Upper lobe of left lung (tissue), 6 donors: ENCODE data around the gene RTL10. TPM values are rescaled to one million over a fixed set of nuclear protein-coding genes. Genes with fewer than 3 reads are reported as not detected.
A peak's percentile ranks its signal among the peaks of the same experiment; 100 is the strongest.

Source experiments
- ATAC-seq, 2 donors: fragments of 200-7000 bp; cut with Tn5 transposase; one replicate each; pipeline ENCODE4 v1.9.1; 2022; ENCODE audit warnings: mild to moderate bottlenecking in 2 of 2, moderate library complexity in 2 of 2; ENCODE audit not compliant: low FRiP score in 2 of 2
- DNase-seq, 2 donors: peaks; one replicate each; pipeline ENCODE4 v3.0.0-alpha.2; 2019 to 2020
- H3K27ac ChIP-seq, 4 donors: fragments of 200-600 bp; sonication (generic); one replicate each; pipeline ENCODE4 v1.5.1; 2016 to 2019
- H3K27me3 ChIP-seq, 4 donors: fragments of 200-600 bp; sonication (generic); one replicate each; pipeline ENCODE4 v1.5.1; 2017 to 2019
- H3K36me3 ChIP-seq, 4 donors: fragments of 200-600 bp; sonication (generic); one replicate each; pipeline ENCODE4 v1.5.1; 2016 to 2019
- H3K4me1 ChIP-seq, 4 donors: fragments of 200-600 bp; sonication (generic); one replicate each; pipeline ENCODE4 v1.5.1; 2018 to 2019
- H3K4me3 ChIP-seq, 4 donors: fragments of 200-600 bp; sonication (generic); one replicate each; pipeline ENCODE4 v1.5.1; 2017 to 2019; ENCODE audit warnings: mild to moderate bottlenecking in 2 of 4, moderate library complexity in 1 of 4
- H3K9me3 ChIP-seq, 4 donors: fragments of 200-600 bp; sonication (generic); one replicate each; pipeline ENCODE4 v1.5.1; 2018 to 2019
- CTCF ChIP-seq, 6 experiments: fragments of 450-650 bp in 4 of 6; fragments of 200-600 bp in 2 of 6; sonication (generic) in 2 of 6; IDR thresholded peaks; one replicate each; pipeline ENCODE4 v1.5.1; 2016 to 2019; ENCODE audit warnings: antibody characterized with exemption in 6 of 6
- EP300 ChIP-seq, 4 donors: sonication (generic); formaldehyde crosslinking; IDR thresholded peaks; one replicate each; pipeline ENCODE4 v1.5.1; 2017; ENCODE audit warnings: antibody characterized with exemption in 4 of 4, control low read depth in 2 of 4
- POLR2A ChIP-seq, 4 donors: fragments of 450-650 bp; IDR thresholded peaks; one replicate each; pipeline ENCODE4 v1.5.1; 2016 to 2017; ENCODE audit warnings: antibody characterized with exemption in 4 of 4, mild to moderate bottlenecking in 2 of 4
- POLR2AphosphoS5 ChIP-seq, 2 donors: sonication (generic); formaldehyde crosslinking; IDR thresholded peaks; one replicate each; pipeline ENCODE4 v1.5.1; 2017; ENCODE audit warnings: antibody characterized with exemption in 2 of 2
- WGBS, 2 donors: methylation state at CpG; one replicate each; pipeline ENCODE4 v1.1.5; 2017 to 2018; 5-methylcytosine and 5-hydroxymethylcytosine counted together
- total RNA-seq, 6 donors: library from RNA; depleted of rRNA in 4 of 6; stranded (reverse); fragments of >200 nt in 4 of 6; gene quantifications; one replicate each; pipeline versions ENCODE4 v1.1.0 to v1.2.1, GENCODE V29; 2016 to 2021
- donor health status: DM: no; HTN: no; CAD: no; lungs with moderate emphysema.
- donor health status: DM: no; HTN: yes; CAD: no; lungs with severe emphysema.

RTL10 gene
- total RNA-seq, 6 donors from 2014 or later, result 16.4 to 27.4 (median 24.1) TPM

DNA sequence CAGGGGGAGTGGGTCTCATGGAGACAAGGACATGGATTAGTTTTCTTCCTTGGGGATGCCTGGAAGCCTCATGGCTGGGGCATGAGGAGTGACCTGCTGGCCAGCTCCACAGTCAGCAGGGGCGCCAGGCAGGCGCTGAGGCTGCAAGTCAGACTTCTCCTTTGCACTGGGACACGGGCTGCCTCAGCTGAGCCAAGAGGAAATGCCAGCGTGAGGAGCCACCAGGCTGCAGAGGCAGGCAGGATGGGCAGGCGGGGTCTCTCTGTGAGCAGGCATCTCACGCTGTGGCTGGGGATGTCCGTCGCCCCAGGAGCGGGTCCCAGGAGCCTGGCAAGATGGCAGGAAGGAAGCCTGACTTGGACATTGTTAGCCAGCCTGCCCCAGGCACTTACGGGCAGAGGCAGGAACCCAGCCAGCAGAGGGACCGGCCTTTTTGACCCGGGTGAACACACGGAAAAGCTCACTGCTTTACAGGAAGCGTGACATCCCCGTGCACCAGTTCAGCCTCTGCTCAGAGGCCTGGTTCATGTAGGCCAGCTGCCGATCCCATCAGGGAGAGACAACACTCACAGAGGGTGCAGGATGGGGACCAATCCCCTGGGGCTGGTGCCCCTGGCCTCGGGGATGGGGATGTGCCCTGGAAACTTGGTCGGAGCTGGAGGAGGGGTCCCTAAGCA, 10.2 kb downstream of the RTL10 start:
- Histone ChIP-seq H3K27ac (peak overlapping the region; percentile 62 to 91 (median 70)), H3K4me1 (peaks cover 26 to 41% (median 39%) of the 10 kb centered on the region in 4 donors), H3K9me3 (no peaks in the 10 kb centered on the region), H3K4me3 (peak overlapping the region in 1 of 4 donors; percentile 5), H3K27me3 (no peaks in the 10 kb centered on the region), H3K36me3 (no peaks in the 10 kb centered on the region)
- peak in 1 of 4 donors; percentile 24 for TF ChIP-seq POLR2A (IDR thresholded peaks at IDR 0.05)
- peak in 1 of 6 experiments; percentile 30 for TF ChIP-seq CTCF (IDR thresholded peaks at IDR 0.05)
- peak in 1 of 4 donors; percentile 44 for TF ChIP-seq EP300 (IDR thresholded peaks at IDR 0.05)
- peak in 1 of 2 donors; percentile 88 for TF ChIP-seq POLR2AphosphoS5 (IDR thresholded peaks at IDR 0.05)
- DNase-seq, result peak; percentile 72 to 84
- WGBS, 2 donors, result 15 to 16% methylated on average over 5 to 14 of the region's 18 CpGs
- peak; percentile 71 to 75 for ATAC-seq

DNA sequence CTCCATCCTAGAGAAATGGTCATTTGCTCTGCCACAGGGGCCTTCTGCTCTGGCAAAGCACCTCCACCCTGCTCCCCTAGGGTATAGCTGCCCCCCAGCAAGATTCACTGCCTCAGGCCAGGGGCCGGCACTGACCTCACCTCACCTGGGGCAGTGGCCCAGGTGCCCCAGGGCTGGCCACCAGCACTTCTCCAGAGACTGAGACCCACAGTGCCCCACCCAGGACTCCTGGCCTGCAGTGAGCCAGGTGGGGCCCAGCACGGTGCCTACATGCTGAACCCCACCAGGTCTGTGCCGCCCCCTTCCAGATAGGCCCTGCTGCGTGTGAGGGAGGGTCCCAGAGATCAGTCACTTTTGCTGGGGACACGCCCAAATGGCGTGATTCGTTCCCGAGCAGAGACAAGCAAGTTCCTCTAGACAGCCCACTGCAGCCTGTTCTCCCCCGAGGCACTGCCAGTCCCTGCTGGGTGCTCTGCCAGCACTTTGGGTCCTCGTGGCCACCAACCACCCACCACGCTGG, 10.8 kb downstream of the RTL10 start:
- 34 to 52% methylated on average over 3 to 11 of the region's 11 CpGs for WGBS, 2 donors
- Histone ChIP-seq H3K36me3 (no peaks in the 10 kb centered on the region), H3K4me1 (peaks cover 26 to 37% (median 34%) of the 10 kb centered on the region in 4 donors), H3K27me3 (no peaks in the 10 kb centered on the region), H3K9me3 (no peaks in the 10 kb centered on the region), H3K4me3 (no peak overlapping the region), H3K27ac (peak overlapping the region; percentile 62 to 91 (median 70))
- DNase-seq (peak in 1 of 2 donors; percentile 63), ATAC-seq (peak; percentile 6 to 8)
- TF ChIP-seq POLR2AphosphoS5 (IDR thresholded peaks at IDR 0.05), result no peak
- no peak for TF ChIP-seq POLR2A (IDR thresholded peaks at IDR 0.05)
- TF ChIP-seq EP300 (IDR thresholded peaks at IDR 0.05), result no peak
- no peak for TF ChIP-seq CTCF (IDR thresholded peaks at IDR 0.05)

GRCh38 chr22:19843107-19843856, 11.4 kb downstream of the RTL10 start:
- DNase-seq, result peak in 1 of 2 donors; percentile 62
- WGBS, 2 donors, result 74 to 80% methylated on average over 17 to 27 of the region's 27 CpGs
- H3K9me3 ChIP-seq, result no peaks in the 10 kb centered on the region
- H3K27ac ChIP-seq, result peak overlapping the region; percentile 62 to 91 (median 70)
- no peaks in the 10 kb centered on the region for H3K27me3 ChIP-seq
- peaks cover 26 to 31% (median 28%) of the 10 kb centered on the region in 4 donors for H3K4me1 ChIP-seq
- no peak for ATAC-seq
- no peak for TF ChIP-seq CTCF (IDR thresholded peaks at IDR 0.05)
- no peak for TF ChIP-seq POLR2AphosphoS5 (IDR thresholded peaks at IDR 0.05)
- TF ChIP-seq POLR2A (IDR thresholded peaks at IDR 0.05), result no peak
- TF ChIP-seq EP300 (IDR thresholded peaks at IDR 0.05), result no peak
- no peak overlapping the region for H3K4me3 ChIP-seq
- H3K36me3 ChIP-seq, result no peaks in the 10 kb centered on the region

DNA sequence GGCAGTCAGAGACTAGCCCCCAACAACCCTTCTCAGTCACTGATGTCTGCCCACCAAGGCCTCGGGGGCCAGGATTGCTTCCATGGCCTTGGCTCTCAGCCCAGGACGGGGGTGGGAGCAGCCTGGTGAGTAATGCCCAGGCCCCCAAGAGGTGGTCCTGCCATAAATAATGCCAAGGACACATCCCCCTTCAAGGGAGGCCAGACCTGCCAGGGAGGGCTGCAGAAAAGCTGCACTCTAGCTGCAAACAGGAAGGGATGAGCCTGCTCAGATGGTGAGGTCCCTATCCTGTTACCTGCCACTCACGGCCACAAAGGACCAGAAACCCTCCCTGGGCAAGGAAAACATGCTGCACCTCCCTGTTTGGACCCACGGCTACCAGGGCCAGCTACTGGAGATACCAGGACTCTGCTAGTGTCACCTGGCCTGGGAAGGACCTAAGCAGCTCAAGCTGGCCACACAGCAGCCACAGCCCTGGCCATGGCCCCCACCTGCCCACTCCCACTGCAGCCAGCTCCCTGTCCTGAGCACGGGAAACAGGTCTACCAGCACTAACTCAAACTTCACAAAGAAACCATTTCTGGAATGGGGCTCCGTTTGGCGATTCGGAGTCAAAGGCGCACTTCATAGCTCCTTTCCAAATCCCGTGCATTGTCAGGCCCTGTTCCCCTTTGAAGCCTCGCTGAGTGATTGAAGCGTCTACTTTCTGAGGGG, 12.1 kb downstream of the RTL10 start:
- Histone ChIP-seq H3K27me3 (no peaks in the 10 kb centered on the region), H3K4me1 (peaks cover 23 to 26% (median 26%) of the 10 kb centered on the region in 4 donors), H3K36me3 (no peaks in the 10 kb centered on the region), H3K27ac (peak overlapping the region in 2 of 4 donors; percentile 64 to 91), H3K9me3 (no peaks in the 10 kb centered on the region), H3K4me3 (no peak overlapping the region)
- ATAC-seq (no peak), DNase-seq (peak in 1 of 2 donors; percentile 43)
- no peak for TF ChIP-seq EP300 (IDR thresholded peaks at IDR 0.05)
- no peak for TF ChIP-seq POLR2A (IDR thresholded peaks at IDR 0.05)
- no peak for TF ChIP-seq POLR2AphosphoS5 (IDR thresholded peaks at IDR 0.05)
- no peak for TF ChIP-seq CTCF (IDR thresholded peaks at IDR 0.05)
- 92 to 93% methylated on average over 6 to 12 of the region's 12 CpGs for WGBS, 2 donors
